ENCODE results near the gene COBL.
"Not testable (repeated sequence)": the region's sequence is repeated elsewhere in the genome, so short reads cannot be mapped to it uniquely, and the experiment has no call there.

COBL gene

DNA sequence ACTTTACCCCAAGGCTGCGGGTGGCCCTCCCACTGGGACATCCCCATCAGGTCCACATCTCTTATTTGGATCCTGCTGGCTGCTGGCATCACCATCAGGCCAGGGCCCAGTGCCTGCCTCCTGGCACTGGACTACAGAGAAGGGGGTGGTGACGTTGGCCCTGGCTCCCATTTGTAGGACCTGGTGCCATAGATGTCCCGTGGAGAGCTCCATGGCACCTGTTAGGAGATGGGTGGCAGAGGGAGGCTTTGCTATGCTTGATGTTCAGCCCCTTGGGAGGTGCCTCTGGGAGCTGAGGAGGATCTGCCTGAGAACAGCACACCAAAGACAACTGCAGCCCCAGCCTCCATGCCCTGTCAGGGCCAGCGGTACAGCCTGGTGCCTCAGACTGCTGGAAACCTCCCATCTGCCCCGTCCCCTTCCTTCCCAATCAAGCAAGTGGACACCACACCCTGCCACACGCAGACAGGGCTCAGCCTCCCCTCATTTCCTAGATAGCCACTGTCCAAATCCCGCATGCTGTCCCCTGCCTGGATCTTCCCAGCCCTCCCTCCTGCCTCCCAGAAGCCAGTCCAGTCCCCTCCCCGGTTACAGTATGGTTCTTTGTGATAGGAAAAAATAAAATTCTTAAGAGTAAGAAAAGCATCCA, 303.9 kb downstream of the COBL start:
- no peak for DNase-seq (ENCODE audit: low read depth in 2 of 3, low spot score in 2 of 3)

DNA sequence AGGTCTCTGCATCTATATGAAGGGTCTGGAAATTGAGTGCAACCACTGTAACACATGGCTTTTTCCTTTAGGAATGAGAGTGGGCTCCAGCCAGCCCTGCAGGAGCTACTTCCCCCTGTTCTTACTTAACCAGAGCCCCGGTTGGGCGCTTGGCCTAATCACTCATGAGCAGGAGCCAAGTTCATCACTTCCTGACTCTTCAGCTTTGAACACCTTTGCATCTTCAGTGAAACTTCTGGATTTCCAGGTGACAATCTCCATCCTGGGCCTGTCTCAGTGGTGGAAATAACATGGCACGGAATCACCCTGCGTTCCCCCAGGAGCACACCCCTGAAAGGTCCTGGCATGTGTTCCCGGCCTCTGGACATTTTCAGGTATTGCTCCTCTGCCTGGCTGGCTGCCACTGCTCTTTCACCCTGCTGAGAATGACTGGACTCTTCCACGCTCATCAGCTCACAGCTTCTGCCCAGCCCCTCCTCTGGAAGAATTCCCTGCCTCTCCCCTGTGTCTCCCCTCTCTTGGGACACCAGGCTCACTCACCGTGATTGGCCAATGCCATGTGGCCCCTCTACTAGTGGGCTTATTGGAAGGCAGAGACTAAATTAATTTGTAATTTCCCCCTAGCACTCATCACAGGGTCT, 304.8 kb downstream of the COBL start:
- DNase-seq (ENCODE audit: low read depth in 2 of 3, low spot score in 2 of 3): no peak

DNA sequence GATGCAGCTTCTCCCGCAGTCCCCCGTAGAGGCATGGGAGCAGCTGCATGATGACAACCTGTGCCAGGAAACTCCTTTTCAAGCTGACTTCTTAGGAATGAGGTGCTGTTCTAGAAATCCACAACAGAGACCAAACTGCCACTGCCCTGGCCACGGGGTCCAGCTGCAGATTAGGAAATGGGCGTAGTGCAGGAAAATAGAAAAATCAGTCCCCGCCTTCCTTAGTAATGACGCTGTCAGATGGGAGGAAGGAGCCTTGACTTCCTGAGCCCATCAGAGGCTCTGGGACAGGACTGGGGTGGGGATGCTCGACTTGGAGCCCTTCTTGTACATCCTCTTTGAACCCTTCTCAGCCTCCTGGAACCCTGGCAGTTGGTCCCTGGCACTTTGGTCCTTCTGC, 306.1 kb downstream of the COBL start:
- no peak for DNase-seq (ENCODE audit: low read depth in 2 of 3, low spot score in 2 of 3)

DNA sequence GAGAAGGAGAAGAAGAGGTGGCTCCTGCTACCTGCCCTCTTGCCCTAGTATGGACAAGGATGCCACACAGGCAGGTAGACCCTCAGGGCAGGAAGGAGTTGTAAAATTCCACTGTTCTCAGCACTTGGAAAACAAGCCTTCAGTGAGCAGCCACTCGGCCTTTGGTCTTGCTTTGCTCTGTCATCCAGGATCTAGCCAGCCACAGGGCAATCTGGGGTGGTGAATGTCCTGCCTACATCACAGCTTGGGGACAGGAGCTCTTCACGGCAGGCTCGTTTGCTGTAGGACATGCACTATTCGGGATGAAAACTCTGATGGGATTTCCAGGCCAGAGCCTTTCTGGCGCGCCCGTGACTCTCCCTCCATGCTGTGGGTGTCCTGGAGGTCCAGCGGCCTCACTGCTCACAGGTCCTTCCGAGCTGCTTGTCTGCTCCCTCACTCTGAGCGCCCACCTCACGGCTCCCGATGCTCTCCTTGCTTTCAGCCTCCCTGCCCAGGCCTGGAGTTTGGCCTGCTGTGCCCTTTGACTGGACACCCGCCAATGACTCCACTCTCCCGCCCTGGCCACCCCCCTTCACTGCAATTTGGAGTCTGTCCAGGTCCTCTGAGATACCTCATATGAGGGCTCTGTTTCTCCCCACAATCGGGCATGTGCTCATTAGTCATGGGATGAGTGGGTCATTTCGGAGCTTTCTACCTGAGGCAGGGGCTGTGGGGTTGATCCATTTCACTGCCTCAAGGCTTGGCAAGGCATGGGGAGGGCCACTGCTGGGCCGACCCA, 306.7 kb downstream of the COBL start:
- DNase-seq (ENCODE audit: low read depth in 2 of 3, low spot score in 2 of 3): no peak

DNA sequence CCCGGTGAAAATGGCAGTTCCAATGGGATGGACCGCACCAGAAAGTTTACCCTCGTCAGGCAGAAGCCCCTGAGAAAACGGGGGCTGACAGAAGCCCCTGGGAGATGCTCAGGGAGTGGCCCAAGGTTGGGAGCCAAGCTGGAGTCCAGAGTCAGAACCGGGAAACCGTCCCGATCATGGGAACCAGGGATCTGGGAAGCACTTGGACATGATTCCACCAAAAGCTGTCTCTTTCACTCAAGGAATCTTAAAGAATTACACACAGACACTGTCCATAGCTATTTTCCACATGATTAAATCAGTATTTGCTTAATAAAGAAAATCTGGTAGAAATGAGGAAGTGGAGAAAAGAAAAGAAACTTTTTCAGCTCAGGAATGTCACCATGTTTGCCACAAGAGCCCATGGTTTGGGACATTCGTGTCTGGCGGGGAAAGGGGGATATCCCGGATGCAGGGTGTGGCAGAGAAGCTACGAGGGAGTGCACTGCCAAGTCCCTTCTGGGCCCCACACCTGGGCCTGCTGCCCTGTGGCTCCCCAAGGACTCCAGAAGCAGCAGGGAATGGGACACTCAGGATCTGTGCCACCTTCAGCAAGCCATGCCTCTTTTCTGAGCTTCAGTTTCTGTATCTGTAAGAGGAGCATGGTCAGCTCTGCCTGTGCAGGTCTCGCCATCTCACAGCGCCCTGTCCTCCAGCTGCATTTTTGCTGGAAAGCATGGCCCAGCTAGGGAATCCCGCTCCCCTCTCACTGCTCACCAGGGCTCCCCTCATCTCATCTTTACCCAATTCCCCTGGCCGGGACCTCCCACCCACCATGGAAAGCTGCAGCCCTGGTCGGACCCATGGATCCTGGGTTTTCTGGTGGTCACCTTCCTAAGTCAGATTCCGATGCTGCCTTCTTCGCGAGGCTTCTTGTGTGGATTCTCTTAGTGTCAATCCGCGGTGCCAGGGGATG, 308.8 kb downstream of the COBL start:
- no peak for DNase-seq (ENCODE audit: low read depth in 2 of 3, low spot score in 2 of 3)

DNA sequence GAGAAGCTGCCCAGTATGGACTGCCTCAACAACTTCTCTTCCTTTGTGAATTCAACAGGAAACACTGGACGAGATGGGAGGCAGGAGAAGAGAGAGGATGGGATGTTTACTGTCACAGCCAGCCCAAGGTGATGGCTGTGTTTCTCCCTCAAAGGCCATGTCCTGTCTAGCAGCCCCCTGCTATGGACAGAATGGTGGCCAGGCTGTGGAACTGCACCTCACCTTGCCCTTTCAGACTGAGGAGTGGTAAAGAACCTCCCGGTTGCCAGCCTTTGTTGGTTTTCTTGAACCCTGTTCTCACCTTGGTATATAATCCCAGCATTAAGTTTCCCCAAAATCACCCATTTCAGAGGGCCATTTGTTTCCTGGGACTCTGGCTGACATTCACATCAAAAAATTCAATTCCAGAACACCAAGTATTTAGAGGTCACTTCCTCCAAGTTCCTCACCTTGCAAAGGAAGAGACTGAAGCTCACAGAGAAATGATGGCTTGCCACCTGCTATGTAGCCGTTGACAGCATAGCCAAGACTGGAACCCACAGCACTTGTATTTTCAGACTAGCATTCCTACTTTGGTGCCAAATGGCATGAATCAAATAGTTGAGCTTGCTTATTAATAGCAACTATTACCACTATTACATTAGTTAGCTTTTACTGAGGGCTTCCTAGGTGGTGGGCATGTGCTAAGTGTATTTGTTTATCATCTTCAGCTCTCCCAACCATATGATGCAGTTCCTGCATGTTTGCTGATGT, 309.9 kb downstream of the COBL start:
- DNase-seq (ENCODE audit: low read depth in 2 of 3, low spot score in 2 of 3): no peak

DNA sequence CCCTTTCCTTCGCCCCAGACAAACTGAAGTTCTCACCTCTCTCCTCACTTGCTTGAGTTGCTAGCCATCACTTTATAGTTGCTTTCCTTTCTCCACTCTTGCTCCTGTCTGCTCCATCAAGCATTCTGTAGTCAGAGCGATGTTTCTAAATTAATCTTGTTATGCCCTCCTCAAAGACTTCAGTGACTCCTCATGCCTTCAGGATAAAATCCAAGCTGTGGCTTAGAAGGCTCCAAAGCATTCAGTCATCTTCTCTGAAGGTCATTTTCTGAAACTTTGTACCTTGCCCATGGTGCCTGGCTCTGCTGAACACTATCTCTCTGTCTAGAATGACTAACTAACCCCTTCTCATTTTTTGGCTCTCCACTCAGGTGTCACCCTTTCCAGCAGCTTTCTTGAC, 311.5 kb downstream of the COBL start:
- no peak for DNase-seq (ENCODE audit: low read depth in 2 of 3, low spot score in 2 of 3)

DNA sequence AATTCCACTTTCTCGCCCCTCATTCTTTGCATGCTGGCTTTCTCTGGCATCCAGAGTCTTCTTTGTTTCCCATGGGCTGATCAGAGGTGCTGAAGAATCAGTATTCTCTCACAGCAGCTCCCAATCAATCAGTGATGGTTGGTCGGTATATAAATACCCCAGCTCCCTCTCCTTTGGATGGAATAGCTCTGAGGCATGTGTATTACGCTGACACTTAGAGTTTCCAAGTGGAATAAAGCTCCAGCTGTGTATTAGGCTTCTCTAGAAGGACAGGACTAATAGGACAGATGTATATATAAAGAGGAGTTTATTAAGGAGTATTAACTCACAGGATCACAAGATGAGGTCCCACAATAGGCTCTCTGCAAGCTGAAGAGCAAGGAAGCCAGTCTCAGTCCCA, 315.7 kb downstream of the COBL start:
- no peak for DNase-seq (ENCODE audit: low read depth in 2 of 3, low spot score in 2 of 3)

DNA sequence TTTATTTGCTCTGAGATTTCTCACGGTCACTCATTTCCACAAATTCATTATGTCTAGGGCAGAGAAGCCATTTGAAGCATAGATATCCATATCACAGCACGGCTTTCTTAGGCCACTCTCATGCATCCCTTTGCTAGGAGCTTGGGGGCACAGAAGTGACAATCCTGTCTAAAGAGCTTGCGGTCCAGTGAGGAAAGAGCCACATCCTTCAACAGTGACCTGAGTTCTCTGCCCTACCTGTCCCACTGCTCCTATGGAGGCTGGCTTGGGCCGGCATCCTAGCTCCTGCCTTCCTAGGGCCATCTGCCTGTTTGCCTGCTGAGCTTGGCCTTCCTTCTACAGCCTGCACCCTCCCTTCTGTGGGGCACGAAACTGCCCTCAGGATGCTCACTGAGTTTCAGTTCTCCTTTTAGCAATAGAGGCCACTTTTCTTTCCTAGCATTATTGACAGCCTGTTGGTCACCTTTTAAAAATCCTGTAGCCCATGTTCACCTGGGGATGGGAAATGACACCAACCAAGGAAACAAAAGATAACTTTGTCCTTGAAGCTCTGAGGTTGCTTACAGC, 321.8 kb downstream of the COBL start:
- no peak for DNase-seq (ENCODE audit: low read depth in 2 of 3, low spot score in 2 of 3)

DNA sequence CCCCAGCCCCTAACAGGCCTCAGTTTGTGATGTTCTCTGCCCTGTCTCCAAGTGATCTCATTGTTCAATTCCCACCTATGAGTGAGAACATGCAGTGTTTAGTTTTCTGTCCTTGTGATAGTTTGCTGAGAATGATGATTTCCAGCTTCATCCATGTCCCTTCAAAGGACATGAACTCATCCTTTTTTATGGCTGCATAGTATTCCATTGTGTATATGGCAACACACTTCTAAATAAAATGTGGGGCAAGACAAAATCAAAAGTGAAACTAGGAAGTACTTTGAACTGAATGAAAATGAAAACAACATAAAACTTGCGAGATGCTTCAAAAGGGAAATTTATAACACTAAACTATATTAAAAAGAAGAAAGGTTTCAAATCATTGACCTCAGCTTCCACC, 326.4 kb downstream of the COBL start:
- DNase-seq (ENCODE audit: low read depth in 2 of 3, low spot score in 2 of 3): not testable (repeated sequence)

DNA sequence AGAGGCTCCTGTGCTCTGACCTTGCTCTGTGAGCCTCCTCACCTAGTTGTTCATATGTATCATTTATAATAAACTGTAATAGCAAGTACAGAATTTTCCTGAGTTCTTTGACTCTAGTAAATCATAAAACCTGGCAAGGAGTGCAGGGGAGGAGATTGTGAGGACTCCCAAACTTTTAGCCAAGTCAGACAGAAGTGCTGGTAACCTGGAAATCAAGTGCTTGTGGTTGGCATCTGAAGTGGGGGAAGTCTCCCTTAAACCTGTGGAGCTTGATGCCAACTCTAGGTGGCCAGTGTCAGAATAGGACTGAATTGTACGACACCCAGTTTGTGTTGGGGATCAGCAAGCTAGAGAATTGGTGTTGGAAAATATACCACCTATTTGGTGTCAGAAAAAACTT, 327.6 kb downstream of the COBL start:
- no peak for DNase-seq (ENCODE audit: low read depth in 2 of 3, low spot score in 2 of 3)

DNA sequence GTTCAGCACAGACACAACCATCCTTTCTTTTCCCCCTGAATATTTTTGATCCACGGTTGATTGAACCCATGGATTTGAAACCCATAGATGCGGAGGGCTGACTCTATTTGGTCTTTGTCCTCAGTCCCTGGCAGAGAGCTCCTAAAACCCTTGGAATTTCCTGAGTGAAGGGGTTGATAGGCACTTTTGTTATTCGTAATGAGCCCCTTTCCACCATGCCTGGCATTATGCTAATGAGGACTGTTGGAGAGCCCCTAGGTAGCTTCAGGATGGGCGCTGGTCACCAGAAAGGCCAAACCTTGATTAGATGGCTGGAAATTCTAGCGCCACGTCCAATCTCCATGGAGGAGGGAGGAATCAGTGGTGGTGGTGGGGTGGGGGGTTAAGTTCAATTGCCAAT, 328.1 kb downstream of the COBL start:
- DNase-seq (ENCODE audit: low read depth in 2 of 3, low spot score in 2 of 3): no peak

DNA sequence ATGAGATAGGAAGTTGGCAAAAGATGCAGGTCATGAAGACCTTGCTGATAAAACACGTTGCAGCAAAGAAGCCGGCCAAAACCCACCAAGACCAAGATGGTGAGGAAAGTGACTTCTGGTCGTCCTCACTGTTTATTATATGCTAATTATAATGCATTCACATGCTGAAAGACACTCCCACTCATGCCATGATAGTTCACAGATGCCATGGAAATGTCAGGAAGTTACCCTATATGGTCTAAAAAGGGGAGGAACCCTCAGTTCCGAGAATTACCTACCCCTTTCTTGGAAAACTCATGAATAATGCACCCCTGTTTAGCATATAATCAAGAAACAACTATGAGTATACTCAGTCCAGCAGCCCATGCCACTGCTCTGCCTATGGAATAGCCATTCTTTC, 331.5 kb downstream of the COBL start:
- no peak for DNase-seq (ENCODE audit: low read depth in 2 of 3, low spot score in 2 of 3)

DNA sequence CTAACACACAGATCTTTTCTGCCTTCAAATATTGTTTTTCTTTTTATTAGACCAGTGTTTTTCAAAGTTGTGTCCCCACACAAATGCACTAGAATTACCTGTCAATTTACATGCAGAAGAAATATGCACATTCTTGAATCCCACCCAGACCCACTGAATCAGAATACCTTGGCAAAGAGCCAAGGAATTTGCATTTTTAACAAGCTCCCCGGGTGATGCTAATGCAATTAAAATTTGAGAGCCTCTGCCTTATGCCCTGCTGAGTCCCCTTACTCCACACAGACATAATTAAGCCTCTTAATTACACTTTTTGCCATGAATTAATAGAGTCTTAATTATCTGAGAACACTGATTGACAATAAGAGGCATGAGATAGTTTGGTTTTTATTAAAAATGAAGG, 332.8 kb downstream of the COBL start:
- DNase-seq (ENCODE audit: low read depth in 2 of 3, low spot score in 2 of 3): no peak

DNA sequence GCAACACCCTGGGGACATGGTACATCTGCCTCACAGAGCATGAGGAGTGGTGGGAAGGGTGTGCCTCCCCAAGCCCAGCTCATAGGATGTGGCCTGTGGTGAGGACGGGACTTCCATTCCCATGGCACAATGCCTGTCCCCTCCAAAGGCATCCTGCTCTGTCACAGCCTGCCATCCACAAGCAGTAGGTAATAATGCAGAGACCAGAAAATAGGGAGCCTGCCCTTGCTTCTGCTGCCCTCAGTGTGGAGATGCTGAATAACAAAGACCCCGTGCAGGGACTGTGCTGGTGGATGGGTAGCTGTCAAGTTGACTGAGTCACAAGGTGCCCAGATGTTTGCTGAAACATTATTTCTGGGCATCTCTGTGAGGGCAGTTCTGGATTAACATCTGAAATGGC, 334.0 kb downstream of the COBL start:
- DNase-seq (ENCODE audit: low read depth in 2 of 3, low spot score in 2 of 3): no peak

DNA sequence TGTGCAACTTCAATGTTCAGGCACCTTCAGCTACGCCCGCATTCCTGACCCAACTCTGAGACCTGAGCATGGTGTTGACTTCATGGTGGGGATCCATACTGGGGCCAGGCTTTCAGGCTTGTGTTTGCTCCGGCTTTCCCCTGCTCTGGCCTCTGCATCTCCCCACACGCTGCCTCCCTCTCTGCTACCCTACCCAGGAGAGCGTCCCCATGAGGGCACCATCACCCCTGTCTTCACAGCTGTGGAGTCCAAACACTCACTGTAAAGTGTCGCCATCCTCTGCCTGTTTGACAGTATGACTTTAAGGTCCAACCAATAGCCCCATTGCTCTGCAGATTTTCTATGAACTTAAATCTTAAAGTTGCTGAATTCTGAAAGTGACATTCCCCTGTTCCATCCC, 334.9 kb downstream of the COBL start:
- no peak for DNase-seq (ENCODE audit: low read depth in 2 of 3, low spot score in 2 of 3)

DNA sequence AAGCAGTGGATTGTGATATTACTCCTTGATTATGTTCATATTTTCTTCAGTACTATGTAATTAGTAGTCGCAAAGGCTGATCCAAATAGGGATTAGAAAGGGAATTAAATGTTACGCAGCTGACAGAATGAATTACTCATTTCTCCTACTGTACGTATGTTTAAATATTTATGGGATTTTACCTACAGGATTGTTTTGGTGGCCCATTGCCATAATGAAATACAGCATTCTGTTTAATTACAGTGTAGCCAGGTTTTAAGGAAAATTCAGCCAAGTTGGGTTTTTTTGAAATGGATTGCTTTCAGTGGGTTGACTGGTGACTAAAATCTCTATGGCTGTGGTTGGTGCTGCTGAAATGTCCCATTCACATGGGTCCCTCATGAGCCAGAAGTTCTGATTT, 336.2 kb downstream of the COBL start:
- DNase-seq (ENCODE audit: low read depth in 2 of 3, low spot score in 2 of 3): no peak

DNA sequence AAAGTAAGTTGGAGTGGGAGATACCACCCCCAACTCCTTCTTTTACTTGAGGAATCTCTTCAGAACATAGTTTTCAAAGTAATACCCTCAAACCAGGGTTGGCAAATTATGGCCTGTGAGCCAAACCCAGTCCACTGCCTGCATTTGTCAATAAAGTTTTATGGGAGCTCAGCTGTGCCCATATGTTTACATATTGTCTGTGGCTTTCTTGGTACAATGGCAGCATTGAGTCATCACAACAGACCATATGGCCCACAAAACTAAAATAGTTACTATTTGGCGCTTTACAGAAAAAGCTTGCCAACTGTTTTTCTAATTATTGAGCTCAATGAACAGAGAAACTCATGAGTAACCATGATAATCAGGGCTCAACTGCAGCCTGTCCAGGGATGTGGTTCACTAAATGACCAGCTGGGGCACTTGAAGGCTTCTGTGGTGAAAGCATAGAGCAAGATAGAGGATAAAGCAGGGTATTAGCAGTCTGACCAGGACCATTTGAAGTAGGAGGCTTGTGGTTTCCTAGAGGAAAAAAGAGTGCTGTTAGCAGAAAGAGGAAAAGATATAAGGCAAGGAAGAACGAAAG, 337.9 kb downstream of the COBL start:
- no peak for DNase-seq (ENCODE audit: low read depth in 2 of 3, low spot score in 2 of 3)

DNA sequence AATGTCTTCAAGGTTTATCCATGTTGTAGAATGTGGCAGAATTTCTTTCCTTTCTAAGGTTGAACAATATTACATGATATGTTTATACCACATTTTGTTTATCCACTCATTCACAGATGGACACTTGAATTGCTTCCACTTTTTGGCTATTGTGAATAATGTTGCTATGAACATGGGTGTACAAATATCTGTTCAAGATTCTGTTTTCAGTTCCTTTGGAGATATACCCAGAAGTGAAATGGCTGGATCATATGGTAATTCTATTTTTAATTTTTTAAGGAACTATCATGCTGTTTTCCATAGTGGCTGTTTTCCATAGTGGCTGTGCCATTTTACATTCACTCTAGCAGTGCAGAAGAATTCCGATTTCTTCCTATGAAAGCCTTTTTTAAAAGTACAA, 339.2 kb downstream of the COBL start:
- DNase-seq (ENCODE audit: low read depth in 2 of 3, low spot score in 2 of 3): no peak

DNA sequence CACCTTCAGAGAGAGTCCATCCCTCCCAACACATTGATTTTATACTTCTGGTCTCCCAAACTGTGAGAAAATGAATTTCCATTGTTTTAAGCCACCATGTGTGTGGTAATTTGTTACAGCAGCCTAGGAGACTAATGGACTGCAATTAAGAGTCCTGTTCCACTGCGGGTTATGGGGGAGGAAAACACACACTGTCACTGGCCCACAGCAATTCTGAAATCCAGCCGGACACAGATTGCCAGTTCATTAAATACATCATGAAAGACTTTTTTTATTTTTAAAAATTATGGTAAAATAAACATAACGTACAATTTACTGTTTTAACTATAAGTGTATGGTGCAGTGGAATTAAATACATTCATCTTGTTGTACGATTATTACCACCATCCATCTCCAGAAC, 340.5 kb downstream of the COBL start:
- no peak for DNase-seq (ENCODE audit: low read depth in 2 of 3, low spot score in 2 of 3)
